HL-60 (cell line): Measurements from ENCODE around the gene CROT.

Source experiments
- CTCF ChIP-seq: IDR thresholded peaks from one replicate; pipeline ENCODE4 v1.5.1; 2011; ENCODE audit warnings: low read length, control low read depth, inconsistent platforms; ENCODE audit not compliant: insufficient read depth
- REST ChIP-seq: IDR thresholded peaks from 2 replicates; pipeline ENCODE4 v1.6.1; 2012; ENCODE audit warnings: low read depth; ENCODE audit not compliant: insufficient replicate concordance

- TF ChIP-seq REST (no peak), CTCF (no peak)
These were observed 74.7 kb downstream of the CROT start for GRCh38 chr7:87420173-87420572.
